AG04449 (cell line): ENCODE measurements around the gene IKZF5.
A peak's percentile ranks its signal among the peaks of the same experiment; 100 is the strongest.

Experiments used
- CTCF ChIA-PET: fragments of 350-600 bp; formaldehyde crosslinking; extraction: SDS; loops from one replicate; lab custom pipeline; 2021; ENCODE audit warnings: antibody characterized with exemption; lab: Yijun Ruan, JAX
- POLR2A ChIA-PET: fragments of 400-600, 350-600 bp; formaldehyde crosslinking; extraction: SDS; loops from one replicate; lab custom pipeline; 2020; ENCODE audit warnings: antibody characterized with exemption, inconsistent platforms; lab: Yijun Ruan, JAX
- DNase-seq: peaks from one replicate; pipeline ENCODE4 v3.0.0-alpha.2; 2010; ENCODE audit warnings: low read depth, low spot score
- H3K4me3 ChIP-seq: 2 replicates; pipeline ENCODE4 v1.5.1; 2011; ENCODE audit warnings: low read depth, mild to moderate bottlenecking, control low read depth, low read length
- CTCF ChIP-seq: IDR thresholded peaks from one replicate; pipeline ENCODE4 v1.5.1; 2011; ENCODE audit warnings: mild to moderate bottlenecking, moderate library complexity, low read length, control low read depth, inconsistent platforms; ENCODE audit not compliant: insufficient read depth; ENCODE audit errors: missing control alignments

The IKZF5 gene

GRCh38 chr10:123009105-123009820, 668 bp upstream of the IKZF5 start:
- no peak for TF ChIP-seq CTCF
- H3K4me3 ChIP-seq, result peak overlapping the region; percentile 96
- POLR2A ChIA-PET, result no interaction called here
- no peak for DNase-seq
- CTCF ChIA-PET, result interaction anchor here (2.3 to 6.4 kb wide), 2 partner anchors 10 to 28 kb away, joined by 11 to 41 read pairs; partner anchors contain the start of gene PSTK

- ChIA-PET POLR2A (no interaction called here), CTCF (interaction anchor here (1.1 to 6.4 kb wide), 5 partner anchors 9 to 359 kb away, joined by 3 to 41 read pairs (median 4); partner anchors contain the start of genes BUB3 and PSTK)
- peak overlapping the region; percentile 96 for H3K4me3 ChIP-seq
- TF ChIP-seq CTCF, result no peak
- DNase-seq, result no peak
Observed at GRCh38 chr10:123007558-123008354, 839 bp downstream of the IKZF5 start.

GRCh38 chr10:123004298-123004697, 4.3 kb downstream of the IKZF5 start:
- CTCF ChIA-PET, result interaction anchor here (0.7 to 6.4 kb wide), 3 partner anchors 23 to 1012 kb away, joined by 3 to 41 read pairs (median 3); partner anchors contain the start of gene PSTK
- POLR2A ChIA-PET, result no interaction called here
- H3K4me3 ChIP-seq, result no peak overlapping the region
- DNase-seq, result no peak
- TF ChIP-seq CTCF, result no peak

GRCh38 chr10:123001370-123001769, 7.2 kb downstream of the IKZF5 start:
- no peak overlapping the region for H3K4me3 ChIP-seq
- ChIA-PET CTCF (no interaction called here), POLR2A (no interaction called here)
- no peak for DNase-seq
- no peak for TF ChIP-seq CTCF

GRCh38 chr10:123000155-123000554, 8.4 kb downstream of the IKZF5 start:
- H3K4me3 ChIP-seq, result no peak overlapping the region
- TF ChIP-seq CTCF, result no peak
- no peak for DNase-seq
- CTCF ChIA-PET, result interaction anchor here (1.5 to 3.3 kb wide), 3 partner anchors 8 to 19 kb away, joined by 3 to 18 read pairs (median 11); partner anchors contain the start of genes ACADSB, IKZF5 and PSTK
- POLR2A ChIA-PET, result no interaction called here

- no peak for TF ChIP-seq CTCF
- ChIA-PET CTCF (interaction anchor here (1.5 to 3.3 kb wide), 3 partner anchors 8 to 19 kb away, joined by 3 to 18 read pairs (median 11); partner anchors contain the start of genes ACADSB, IKZF5 and PSTK), POLR2A (no interaction called here)
- H3K4me3 ChIP-seq, result no peak overlapping the region
- no peak for DNase-seq
Observed at GRCh38 chr10:122999347-122999746, 9.2 kb downstream of the IKZF5 start.
